Measurements from ENCODE around the gene LHFPL3.

Gene LHFPL3

GRCh38 chr7:104850374-104850773, 522.0 kb downstream of the LHFPL3 start:
- Mint-ChIP-seq H3K9me3 (ENCODE audit: low read depth) (no peaks in the 10 kb centered on the region), H3K4me3 (no peak overlapping the region), H3K4me1 (ENCODE audit: low read depth) (no peaks in the 10 kb centered on the region), H3K36me3 (no peaks in the 10 kb centered on the region), H3K27ac (no peak overlapping the region), H3K27me3 (peaks cover 4% of the 10 kb centered on the region)

GRCh38 chr7:104851268-104851667, 522.9 kb downstream of the LHFPL3 start:
- H3K4me1 Mint-ChIP-seq (ENCODE audit: low read depth), result no peaks in the 10 kb centered on the region
- no peak overlapping the region for H3K27ac Mint-ChIP-seq

DNA sequence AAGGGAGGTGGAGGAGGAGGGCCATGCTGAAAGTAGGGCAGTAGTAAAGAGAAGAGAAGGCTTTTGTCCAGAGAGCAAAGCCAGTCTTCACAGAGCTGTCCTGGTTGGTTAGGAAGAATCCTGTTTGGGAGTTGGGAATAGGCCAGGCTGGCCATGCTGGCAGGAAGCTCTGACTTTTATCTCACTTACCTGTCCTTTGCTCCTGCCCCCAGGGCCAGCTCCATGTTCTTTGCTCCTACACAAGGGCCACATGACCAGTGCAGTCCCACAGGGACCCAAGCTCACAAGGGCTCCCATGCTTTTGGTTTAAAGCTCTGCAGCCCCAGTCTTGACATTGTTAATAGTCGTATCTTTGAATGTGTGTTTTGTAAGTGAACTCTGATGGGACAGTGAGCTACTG, 524.0 kb downstream of the LHFPL3 start:
- peaks cover 2% of the 10 kb centered on the region for H3K27me3 Mint-ChIP-seq
- no peak overlapping the region for H3K4me3 Mint-ChIP-seq
- H3K4me1 Mint-ChIP-seq (ENCODE audit: low read depth), result peaks cover 8% of the 10 kb centered on the region
- no peaks in the 10 kb centered on the region for H3K36me3 Mint-ChIP-seq
- H3K9me3 Mint-ChIP-seq (ENCODE audit: low read depth), result no peaks in the 10 kb centered on the region
- no peak overlapping the region for H3K27ac Mint-ChIP-seq

More at GRCh38 chr7:104851268-104851667, 522.9 kb downstream of the LHFPL3 start:
- Mint-ChIP-seq H3K9me3 (ENCODE audit: low read depth) (no peaks in the 10 kb centered on the region), H3K27me3 (peaks cover 2% of the 10 kb centered on the region), H3K4me3 (no peak overlapping the region), H3K36me3 (no peaks in the 10 kb centered on the region)

DNA sequence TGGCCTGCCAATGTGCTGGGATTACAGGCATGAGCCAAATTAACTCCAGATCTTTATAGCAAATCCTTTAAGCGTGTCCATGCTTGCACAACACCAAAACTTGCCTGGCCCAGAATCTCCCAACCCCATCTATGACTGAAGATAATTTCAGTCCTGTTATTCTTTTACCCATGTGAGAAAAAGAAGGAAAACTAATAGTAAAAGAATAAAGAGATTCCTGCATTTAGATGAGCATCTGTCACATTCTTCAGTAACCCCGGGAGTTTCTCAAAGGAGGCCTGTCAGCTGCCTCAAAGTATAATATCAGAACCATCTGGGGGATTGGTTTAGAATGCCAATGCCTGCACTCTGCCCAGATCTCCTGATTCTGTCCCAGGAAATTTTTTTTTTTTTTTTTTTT, 527.5 kb downstream of the LHFPL3 start:
- no peak overlapping the region for H3K27ac Mint-ChIP-seq
- H3K9me3 Mint-ChIP-seq (ENCODE audit: low read depth), result no peaks in the 10 kb centered on the region
- H3K36me3 Mint-ChIP-seq, result no peaks in the 10 kb centered on the region
- peaks cover 21% of the 10 kb centered on the region for H3K4me1 Mint-ChIP-seq (ENCODE audit: low read depth)
- no peak overlapping the region for H3K4me3 Mint-ChIP-seq
- H3K27me3 Mint-ChIP-seq, result no peaks in the 10 kb centered on the region

- H3K9me3 Mint-ChIP-seq (ENCODE audit: low read depth), result no peaks in the 10 kb centered on the region
- no peaks in the 10 kb centered on the region for H3K36me3 Mint-ChIP-seq
- no peaks in the 10 kb centered on the region for H3K27me3 Mint-ChIP-seq
- peak overlapping the region; percentile 73 for H3K27ac Mint-ChIP-seq
- H3K4me3 Mint-ChIP-seq, result peak overlapping the region; percentile 64
- peaks cover 21% of the 10 kb centered on the region for H3K4me1 Mint-ChIP-seq (ENCODE audit: low read depth)
These were observed 529.3 kb downstream of the LHFPL3 start for GRCh38 chr7:104857458-104858425.

GRCh38 chr7:104859754-104860426, 531.5 kb downstream of the LHFPL3 start:
- H3K4me3 Mint-ChIP-seq, result no peak overlapping the region
- H3K27me3 Mint-ChIP-seq, result no peaks in the 10 kb centered on the region
- H3K4me1 Mint-ChIP-seq (ENCODE audit: low read depth), result peaks cover 21% of the 10 kb centered on the region
- H3K9me3 Mint-ChIP-seq (ENCODE audit: low read depth), result no peaks in the 10 kb centered on the region
- no peaks in the 10 kb centered on the region for H3K36me3 Mint-ChIP-seq
- no peak overlapping the region for H3K27ac Mint-ChIP-seq

DNA sequence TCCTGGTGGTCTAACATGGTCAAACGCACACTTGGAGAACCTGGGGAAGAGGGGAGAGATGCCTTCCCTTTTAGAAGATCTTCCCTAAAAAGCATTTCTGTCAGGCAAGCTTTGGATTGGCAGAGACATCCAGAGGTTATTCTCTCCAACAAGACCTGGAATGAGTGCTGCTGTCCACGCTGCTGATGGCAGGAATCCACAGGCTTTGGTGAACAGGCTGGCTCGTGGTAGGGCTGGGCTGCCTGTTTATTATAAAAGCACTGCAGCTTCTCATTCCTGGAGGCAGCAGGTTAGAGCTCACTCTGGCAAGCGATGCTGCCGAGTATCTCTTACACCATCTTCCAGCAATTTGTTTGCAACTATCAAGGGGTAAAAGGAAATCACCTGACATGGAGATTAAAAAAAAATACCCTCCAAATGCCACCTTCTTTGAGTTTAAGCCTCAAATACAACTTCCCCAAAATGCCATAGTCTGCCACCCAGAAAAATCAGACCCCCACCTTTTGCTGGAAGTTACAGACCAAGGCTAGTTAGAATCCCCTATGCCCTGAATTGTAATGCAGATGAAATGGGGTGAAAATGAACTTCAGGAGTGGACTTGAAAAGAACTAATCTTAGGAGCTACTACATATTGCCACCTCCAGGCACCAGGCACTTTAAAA, 533.5 kb downstream of the LHFPL3 start:
- Mint-ChIP-seq H3K4me3 (no peak overlapping the region), H3K4me1 (ENCODE audit: low read depth) (peaks cover 19% of the 10 kb centered on the region), H3K27ac (no peak overlapping the region), H3K27me3 (peaks cover 1% of the 10 kb centered on the region), H3K9me3 (ENCODE audit: low read depth) (no peaks in the 10 kb centered on the region), H3K36me3 (no peaks in the 10 kb centered on the region)

DNA sequence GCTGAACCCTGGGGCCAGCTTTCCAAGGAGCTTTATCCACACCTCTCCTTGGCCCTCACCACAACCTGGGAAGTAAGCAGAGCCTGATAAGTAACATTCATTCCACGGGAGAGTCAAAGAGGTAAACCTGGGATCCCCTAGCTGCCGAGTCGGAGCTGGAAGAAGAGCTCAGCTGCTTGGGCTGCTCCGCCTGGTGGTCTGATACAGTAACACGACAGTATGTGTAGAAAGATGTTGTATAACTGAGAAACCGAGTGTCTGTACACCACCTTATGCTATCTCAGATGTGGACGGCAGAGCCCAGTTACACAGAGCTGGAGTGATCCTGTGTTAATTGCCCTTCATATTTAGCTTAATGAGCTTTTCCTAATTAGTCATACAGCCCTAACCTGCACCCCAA, 534.3 kb downstream of the LHFPL3 start:
- H3K27ac Mint-ChIP-seq, result no peak overlapping the region
- no peaks in the 10 kb centered on the region for H3K9me3 Mint-ChIP-seq (ENCODE audit: low read depth)
- H3K4me1 Mint-ChIP-seq (ENCODE audit: low read depth), result peaks cover 10% of the 10 kb centered on the region
- H3K27me3 Mint-ChIP-seq, result peaks cover 1% of the 10 kb centered on the region
- no peaks in the 10 kb centered on the region for H3K36me3 Mint-ChIP-seq
- no peak overlapping the region for H3K4me3 Mint-ChIP-seq

DNA sequence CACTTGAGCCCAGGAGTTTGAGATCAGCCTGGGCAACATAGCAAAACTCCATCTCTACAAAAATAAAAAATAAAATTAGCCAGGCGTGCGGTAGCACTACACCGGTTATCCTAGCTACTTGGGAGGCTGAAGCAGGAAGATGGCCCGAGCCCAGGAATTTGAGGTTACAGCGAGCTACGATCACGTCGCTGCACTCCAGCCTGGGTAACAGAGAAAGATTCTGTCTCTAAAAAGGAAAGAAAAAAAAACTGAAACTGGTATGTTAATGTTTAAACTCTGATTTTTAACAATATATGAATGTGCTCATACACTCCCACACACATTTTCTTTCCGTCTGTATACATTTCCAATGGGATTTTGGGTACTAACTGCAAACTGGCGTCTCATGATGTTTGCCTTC, 545.0 kb downstream of the LHFPL3 start:
- Mint-ChIP-seq H3K36me3 (no peaks in the 10 kb centered on the region), H3K4me3 (no peak overlapping the region), H3K9me3 (ENCODE audit: low read depth) (no peaks in the 10 kb centered on the region), H3K27me3 (no peaks in the 10 kb centered on the region), H3K27ac (no peak overlapping the region), H3K4me1 (ENCODE audit: low read depth) (peaks cover 2% of the 10 kb centered on the region)

DNA sequence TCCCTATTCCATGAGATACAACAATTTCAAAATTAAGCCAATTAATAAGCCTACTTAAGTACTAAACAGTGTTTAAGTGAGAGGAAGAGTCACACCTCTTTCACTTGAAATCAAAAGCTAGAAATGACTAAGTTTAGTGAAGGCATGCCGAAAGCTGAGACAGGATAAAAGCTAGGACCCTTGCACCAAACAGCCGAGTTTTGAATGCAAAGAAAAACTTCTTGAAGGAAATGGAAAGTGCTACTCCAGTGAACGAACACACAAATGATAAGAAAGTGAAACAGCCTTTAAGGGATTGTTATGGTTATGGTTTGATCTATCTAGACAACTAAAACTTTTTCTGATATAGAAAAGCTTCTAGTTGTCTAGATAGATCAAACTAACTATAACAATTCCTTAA, 550.2 kb downstream of the LHFPL3 start:
- H3K36me3 Mint-ChIP-seq, result no peaks in the 10 kb centered on the region
- H3K9me3 Mint-ChIP-seq (ENCODE audit: low read depth), result no peaks in the 10 kb centered on the region
- peaks cover 2% of the 10 kb centered on the region for H3K4me1 Mint-ChIP-seq (ENCODE audit: low read depth)
- no peak overlapping the region for H3K4me3 Mint-ChIP-seq
- H3K27me3 Mint-ChIP-seq, result no peaks in the 10 kb centered on the region
- H3K27ac Mint-ChIP-seq, result no peak overlapping the region

- Mint-ChIP-seq H3K36me3 (no peaks in the 10 kb centered on the region), H3K4me3 (no peak overlapping the region), H3K27ac (no peak overlapping the region), H3K27me3 (no peaks in the 10 kb centered on the region), H3K4me1 (ENCODE audit: low read depth) (peaks cover 5% of the 10 kb centered on the region), H3K9me3 (ENCODE audit: low read depth) (no peaks in the 10 kb centered on the region)
These were observed 554.9 kb downstream of the LHFPL3 start for GRCh38 chr7:104883248-104883717.

GRCh38 chr7:104883718-104884452, 555.5 kb downstream of the LHFPL3 start:
- H3K4me3 Mint-ChIP-seq, result no peak overlapping the region
- H3K36me3 Mint-ChIP-seq, result no peaks in the 10 kb centered on the region
- H3K9me3 Mint-ChIP-seq (ENCODE audit: low read depth), result no peaks in the 10 kb centered on the region
- H3K27me3 Mint-ChIP-seq, result no peaks in the 10 kb centered on the region
- H3K27ac Mint-ChIP-seq, result no peak overlapping the region
- peaks cover 4% of the 10 kb centered on the region for H3K4me1 Mint-ChIP-seq (ENCODE audit: low read depth)

DNA sequence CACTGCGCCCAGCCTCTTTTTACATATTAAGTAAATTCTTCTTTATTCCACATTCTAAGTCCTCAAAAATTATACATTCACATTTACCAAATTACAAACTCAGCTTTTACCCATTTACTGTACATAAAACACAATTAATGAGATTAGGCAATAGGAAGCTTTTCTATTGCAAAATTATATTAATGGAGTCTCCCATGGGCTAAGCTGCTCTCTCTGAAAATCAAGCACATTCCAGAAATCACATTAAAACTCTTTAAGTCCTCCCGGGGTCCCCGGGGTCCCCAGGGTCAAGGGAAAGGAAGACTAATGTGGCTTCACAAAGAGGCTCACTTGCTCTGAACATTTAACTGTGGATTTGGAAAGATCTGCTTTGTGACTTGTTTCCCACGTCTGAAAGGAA, 558.2 kb downstream of the LHFPL3 start:
- no peaks in the 10 kb centered on the region for H3K36me3 Mint-ChIP-seq
- no peak overlapping the region for H3K27ac Mint-ChIP-seq
- H3K4me1 Mint-ChIP-seq (ENCODE audit: low read depth), result peaks cover 4% of the 10 kb centered on the region
- no peaks in the 10 kb centered on the region for H3K9me3 Mint-ChIP-seq (ENCODE audit: low read depth)
- no peaks in the 10 kb centered on the region for H3K27me3 Mint-ChIP-seq
- H3K4me3 Mint-ChIP-seq, result no peak overlapping the region

DNA sequence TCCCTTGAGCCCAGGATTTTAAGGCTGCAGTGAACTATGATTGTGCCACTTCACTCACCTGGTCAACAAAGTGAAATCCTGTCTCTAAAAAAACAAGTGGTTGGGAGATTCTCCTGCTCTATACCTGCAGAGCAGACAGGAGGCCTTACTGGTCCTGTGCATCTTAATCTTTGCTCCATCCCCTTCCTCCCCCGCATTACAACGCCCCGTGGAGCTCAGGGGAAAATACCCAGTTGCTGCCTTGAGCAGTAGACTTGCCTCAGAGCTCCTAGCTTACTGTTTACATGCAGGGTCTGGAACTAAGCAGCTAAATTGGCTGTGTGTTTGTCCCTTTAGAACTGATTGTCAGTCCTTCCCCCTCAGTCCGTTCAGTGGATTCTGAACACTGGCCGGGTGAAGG, 561.8 kb downstream of the LHFPL3 start:
- Mint-ChIP-seq H3K36me3 (no peaks in the 10 kb centered on the region), H3K9me3 (ENCODE audit: low read depth) (no peaks in the 10 kb centered on the region), H3K4me3 (no peak overlapping the region)

More for the DNA sequence above, 561.8 kb downstream of the LHFPL3 start:
- Mint-ChIP-seq H3K27me3 (no peaks in the 10 kb centered on the region), H3K27ac (no peak overlapping the region), H3K4me1 (ENCODE audit: low read depth) (no peaks in the 10 kb centered on the region)

Data from activated naive CD8-positive, alpha-beta T cell (primary cell).